Natural killer cell (primary cell): ENCODE results near the gene MAGEA9B. TPM values are rescaled to one million over a fixed set of nuclear protein-coding genes. Genes with fewer than 3 reads are reported as not detected.

Source experiments
- total RNA-seq, 4 donors: library from RNA; stranded (reverse); fragments of 120-200 nt in 1 of 4; gene quantifications; one replicate each; pipeline versions ENCODE4 v1.2.3 to v1.2.4, GENCODE V29; 2013 to 2022

MAGEA9B gene
- total RNA-seq, 3 donors from 2014 or later (not counting 1 experiment from before 2014, with no cell fraction given): not detected

Other genes starting within 250 kb of the MAGEA9B start
- 100 to 1,000 TPM; 286 to 344 (median 317) TPM for gene IDS, start 82.2 kb downstream of the MAGEA9B start, total RNA-seq
- 10 to 100 TPM; 26.4 to 37.6 (median 36.7) TPM for gene EOLA1, start 46.4 kb downstream of the MAGEA9B start, total RNA-seq
- not detected for gene HSFX3, start 37.5 kb downstream of the MAGEA9B start, total RNA-seq
- under 1 TPM in 2 of 3 donors, not detected in 1; 0.45 to 0.70 TPM for gene HSFX2, start 7.9 kb upstream of the MAGEA9B start, total RNA-seq
- gene TMEM185A, start 44.3 kb upstream of the MAGEA9B start, total RNA-seq: 10 to 100 TPM; 15.1 to 29.6 (median 26.6) TPM
- gene MAGEA11, start 124.6 kb upstream of the MAGEA9B start, total RNA-seq: not detected
- under 1 TPM in 2 of 3 donors, not detected in 1; 0.21 to 0.32 TPM for gene HSFX1, start 186.6 kb upstream of the MAGEA9B start, total RNA-seq
- gene MAGEA9, start 194.5 kb upstream of the MAGEA9B start, total RNA-seq: not detected